GM18508 (cell line): ENCODE data around the gene ELANE.

Source experiments
- ATAC-seq: cut with Tn5 transposase; IDR thresholded peaks from one replicate; pipeline ENCODE4 v1.9.1; 2021; ENCODE audit warnings: moderate number of reproducible peaks; ENCODE audit not compliant: insufficient read depth, unreplicated experiment

The ELANE gene

DNA sequence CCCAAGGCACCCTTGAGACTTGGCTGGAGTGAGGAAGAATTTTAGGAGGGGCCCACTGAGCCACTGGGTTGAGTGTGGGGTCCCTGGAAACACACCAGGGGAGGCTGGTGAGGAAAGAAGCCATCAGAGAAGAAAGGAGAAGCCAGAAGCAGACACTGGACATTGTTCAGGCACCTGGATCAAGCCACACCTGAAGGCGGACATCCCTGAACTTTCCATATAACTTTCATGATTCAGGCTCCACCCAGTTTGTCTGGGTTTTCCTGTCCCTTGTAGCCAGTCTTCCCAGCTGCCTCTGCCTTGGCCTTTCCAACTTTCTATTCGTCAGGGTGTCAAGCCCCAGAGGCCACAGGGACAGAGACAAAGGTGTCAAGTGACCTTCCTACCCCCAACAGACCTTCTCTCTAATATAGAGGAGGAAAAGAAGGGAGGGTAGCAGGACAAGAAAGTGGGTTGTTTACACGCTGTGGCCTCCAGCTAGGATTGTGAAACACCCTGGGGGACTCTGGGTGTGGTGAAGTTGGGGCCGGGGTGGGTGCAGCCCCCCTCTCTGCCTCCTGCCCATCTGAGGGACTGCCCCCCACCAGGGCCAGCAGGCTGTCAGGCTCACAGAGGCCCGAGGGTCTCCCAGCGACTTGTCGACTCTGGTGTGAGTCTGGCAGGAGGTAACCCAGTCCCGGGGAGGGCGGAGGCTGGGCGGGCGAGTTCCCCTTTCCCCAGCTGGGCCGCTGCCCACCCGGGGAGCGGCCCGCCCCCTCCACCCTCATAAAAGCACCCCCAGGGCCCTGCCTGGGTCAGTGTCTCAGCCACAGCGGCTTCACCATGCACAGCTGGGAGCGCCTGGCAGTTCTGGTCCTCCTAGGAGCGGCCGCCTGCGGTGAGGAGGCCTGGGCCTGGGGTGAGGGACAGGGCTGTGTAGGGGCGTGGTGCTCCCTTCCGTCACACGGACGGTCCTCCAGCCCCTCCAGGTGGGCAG is 7.1 kb downstream of the ELANE start, which contains the start of gene CFD:
TSS of gene CFD (plus strand) at position 797 of the 976 bp plus-strand sequence. CDS start at position 823, 26 bp downstream.
- ATAC-seq, result no peak

- ATAC-seq, result no peak
Observed at GRCh38 chr19:861141-861755, 9.1 kb downstream of the ELANE start.

GRCh38 chr19:861756-862580 is 9.9 kb downstream of the ELANE start:
- ATAC-seq, result no peak

GRCh38 chr19:862581-863314 is 10.6 kb downstream of the ELANE start:
- ATAC-seq, result no peak

DNA sequence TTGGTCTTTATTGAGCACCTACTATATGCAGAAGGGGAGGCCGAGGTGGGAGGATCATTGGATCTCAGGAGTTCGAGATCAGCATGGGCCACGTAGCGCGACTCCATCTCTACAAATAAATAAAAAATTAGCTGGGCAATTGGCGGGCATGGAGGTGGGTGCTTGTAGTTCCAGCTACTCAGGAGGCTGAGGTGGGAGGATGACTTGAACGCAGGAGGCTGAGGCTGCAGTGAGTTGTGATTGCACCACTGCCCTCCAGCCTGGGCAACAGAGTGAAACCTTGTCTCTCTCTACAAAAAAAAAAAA is 11.2 kb downstream of the ELANE start:
- no peak for ATAC-seq

DNA sequence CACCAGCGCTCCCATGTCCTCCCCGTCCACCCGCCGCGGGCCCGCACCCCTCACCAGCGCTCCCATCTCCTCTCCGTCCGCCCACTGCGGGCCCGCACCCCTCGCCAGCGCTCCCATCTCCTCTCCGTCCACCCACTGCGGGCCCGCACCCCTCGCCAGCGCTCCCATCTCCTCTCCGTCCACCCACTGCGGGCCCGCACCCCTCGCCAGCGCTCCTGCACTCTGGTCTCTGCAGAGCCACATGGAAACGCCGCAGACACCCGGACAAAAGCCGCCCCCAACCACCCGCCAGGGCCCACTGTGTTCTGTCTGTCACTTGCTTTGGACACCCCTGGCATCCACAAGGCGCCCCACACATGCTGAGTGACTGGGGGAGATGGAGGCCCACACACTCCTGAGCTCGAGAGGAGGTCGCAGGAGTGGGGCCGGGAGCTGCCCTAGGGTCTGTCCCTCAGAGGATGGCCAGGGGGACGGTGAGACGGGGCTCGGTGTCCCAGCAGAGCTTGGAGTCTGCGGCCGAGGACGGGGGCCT is 14.7 kb downstream of the ELANE start:
- no peak for ATAC-seq

GRCh38 chr19:867301-867793 is 15.2 kb downstream of the ELANE start:
- ATAC-seq, result no peak

DNA sequence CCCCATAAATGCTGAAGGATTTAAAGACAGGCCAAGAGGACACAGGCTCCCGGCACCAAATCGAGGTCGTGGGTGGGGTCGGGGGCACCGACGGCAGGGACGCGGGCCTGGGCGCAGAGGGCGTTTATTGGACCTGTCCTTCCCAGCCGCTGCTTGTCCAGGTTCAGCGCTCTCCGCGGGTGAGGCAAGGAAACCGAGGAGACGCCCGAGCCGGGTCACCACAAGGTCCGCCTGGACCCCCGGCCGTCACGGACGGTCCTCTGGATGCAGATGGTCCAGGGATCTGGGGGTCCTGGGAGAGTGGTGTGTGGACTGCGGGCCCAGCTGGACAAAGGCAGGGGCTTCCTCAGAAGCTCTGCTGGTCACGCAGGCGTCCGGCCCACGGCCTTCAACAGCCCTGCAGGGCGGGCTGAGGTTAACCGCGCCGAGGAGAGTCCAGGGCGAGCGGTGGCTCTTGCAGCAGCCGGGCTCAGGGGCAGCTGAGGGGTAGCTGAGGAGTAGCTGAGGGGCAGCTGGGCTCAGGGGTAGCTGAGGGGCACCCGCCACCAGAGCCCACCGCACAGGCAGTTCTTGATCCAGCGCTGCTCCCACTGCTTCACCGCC is 15.9 kb downstream of the ELANE start:
- ATAC-seq, result no peak

- ATAC-seq, result no peak
Observed at GRCh38 chr19:868458-869244, 16.5 kb downstream of the ELANE start.

DNA sequence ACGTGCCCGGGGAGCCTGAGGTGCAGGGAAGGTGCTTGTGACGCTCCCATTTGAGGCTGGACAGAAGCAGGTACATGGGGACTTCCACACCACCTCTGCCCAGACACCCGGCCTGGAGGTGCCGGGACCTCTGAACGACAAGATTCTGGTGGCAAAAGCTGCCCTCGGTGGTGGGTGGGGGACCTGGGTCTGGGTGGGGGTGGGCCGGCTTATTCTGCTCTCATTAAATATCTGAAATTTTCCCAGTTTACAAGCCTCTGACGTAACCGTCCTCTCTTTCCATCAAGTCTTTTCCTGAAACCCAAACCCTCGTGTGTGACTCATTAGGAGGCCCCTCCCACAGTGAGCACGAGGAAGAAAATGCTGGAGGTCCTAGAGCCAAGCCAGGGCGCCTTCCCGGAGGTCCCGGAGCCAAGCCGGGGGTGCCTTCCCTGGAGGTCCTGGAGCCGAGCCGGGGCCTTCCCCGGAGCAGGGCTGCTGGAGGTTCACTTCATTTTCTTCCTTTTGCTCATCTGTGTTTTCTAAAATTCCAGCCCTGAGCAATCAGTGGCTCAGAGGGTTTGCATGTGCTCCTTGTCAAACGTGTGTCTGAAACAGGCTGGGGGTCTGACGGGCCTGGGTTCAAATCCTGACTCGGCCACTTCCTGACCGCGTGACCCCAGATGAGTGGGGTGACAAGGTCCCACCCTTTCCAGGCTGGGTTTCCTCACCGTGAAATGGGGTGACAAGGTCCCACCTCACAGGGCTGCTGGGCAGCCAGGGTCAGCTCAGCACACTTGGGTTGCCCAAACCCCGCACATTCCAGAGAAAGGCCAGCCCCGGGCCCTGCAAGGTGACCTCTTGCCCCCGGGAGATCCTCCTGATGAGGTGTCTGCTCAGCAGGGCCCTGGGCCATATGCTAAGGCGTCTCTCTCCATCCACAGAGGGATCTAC is 17.4 kb downstream of the ELANE start:
- no peak for ATAC-seq

DNA sequence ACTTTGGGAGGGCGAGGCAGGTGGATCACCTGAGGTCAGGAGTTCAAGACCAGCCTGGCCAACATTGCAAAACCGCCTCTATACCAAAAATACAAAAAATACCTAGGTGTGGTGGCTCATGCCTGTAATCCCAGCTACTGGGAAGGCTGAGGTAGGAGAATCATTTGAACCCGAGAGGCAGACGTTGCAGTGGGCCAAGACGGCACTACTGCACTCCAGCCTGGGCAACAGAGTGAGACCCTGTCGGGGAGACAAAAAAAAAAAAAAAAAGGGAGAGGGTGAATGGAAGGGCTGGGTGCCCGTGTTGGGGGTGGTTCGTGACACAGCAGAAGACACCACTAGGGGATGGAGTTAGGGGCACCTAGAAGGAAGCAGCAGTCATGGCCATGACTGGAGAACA is 18.2 kb downstream of the ELANE start:
- no peak for ATAC-seq

DNA sequence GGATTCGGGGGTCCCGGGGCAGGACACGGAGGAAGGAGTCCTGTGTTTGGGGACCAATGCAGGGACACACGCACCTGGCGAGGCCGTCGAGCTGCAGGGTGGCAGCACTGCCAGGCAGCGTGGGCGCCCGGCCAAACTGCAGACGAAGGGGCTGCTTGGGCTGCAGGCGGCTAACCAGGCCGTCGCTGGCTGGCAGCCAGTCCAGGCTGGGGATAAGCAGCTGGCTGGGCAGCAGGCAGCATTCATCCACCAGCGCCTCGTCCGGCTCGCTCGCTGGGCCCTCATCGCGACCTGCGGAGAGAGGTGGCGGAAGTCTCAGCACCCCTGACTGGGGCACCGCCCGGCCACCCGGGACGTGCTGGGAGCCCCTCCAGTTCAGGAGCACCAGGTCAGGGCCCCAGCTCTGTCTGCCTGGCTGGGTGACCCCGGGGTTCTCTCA is 18.9 kb downstream of the ELANE start:
- no peak for ATAC-seq

DNA sequence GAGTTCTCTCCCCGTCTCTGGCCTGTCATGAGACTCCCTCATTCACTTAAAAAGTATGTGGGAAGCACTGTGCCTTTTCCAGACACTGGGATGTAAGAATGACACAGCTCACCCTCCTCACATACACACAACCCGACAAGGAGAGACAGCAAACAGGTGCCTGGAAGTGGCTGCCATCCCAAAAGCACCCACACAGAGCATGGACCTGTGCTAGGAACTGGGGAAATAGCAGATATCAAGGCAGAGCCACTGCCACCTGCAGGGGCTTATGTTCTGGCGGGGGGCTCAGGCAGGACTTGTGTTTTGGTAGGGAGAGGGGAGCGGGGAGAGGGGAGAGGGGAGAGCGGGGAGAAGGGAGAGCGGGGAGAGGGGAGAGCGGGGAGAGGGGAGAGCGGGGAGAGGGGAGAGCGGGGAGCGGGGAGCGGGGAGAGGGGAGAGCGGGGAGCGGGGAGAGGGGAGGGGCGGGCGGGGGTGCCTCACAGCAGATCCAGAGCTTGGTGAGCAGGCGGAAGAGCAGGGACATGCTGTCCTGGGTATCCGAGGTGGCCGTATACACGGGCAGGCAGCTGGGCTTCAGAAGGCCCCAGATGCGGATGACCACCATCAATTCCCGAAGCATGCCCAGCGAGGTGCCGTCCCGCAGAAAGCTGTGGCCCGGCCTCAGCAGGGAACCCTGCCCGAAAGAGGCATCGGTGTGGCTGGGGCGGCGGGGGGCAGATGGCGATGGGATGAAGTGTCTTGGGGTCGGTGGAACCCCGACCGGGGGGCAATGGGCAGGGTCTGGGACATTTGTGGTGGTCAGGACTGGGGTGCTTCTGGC is 19.6 kb downstream of the ELANE start:
- ATAC-seq, result no peak

- ATAC-seq, result no peak
Observed at GRCh38 chr19:872266-872951, 20.3 kb downstream of the ELANE start.

DNA sequence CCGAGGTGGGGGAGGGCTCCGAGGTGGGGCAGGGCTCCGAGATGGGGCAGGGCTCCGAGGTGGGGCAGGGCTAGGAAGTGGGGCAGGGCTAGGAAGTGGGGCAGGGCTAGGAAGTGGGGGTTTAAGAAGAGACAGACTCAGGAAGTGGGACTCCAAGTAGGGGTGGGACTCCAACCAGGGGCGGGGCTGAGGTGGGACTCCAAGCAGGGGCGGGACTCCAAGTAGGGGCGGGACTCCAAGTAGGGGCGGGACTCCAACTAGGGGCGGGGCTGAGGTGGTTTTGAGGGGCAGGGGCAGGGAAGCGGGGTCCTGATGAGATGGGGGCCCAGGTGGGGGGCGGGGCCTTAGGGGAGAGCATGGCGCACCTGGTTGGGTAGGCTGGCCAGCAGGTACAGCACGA is 21.0 kb downstream of the ELANE start:
- no peak for ATAC-seq

GRCh38 chr19:873561-874041 is 21.5 kb downstream of the ELANE start:
- ATAC-seq, result no peak
